Activated T-cell treated with anti-CD3 and anti-CD28 coated beads for 48 hours (primary cell): ENCODE data around the gene SLC22A31.

Experiments
- DNase-seq: peaks from one replicate; pipeline ENCODE4 v3.0.0-alpha.2; 2020; ENCODE audit warnings: low read depth

SLC22A31 gene

GRCh38 chr16:89216315-89217137 is 16.2 kb upstream of the SLC22A31 start:
- peak; percentile 61 for DNase-seq

- no peak for DNase-seq
Measured at GRCh38 chr16:89210904-89211515, 10.7 kb upstream of the SLC22A31 start.

GRCh38 chr16:89210165-89210903 is 10.0 kb upstream of the SLC22A31 start:
- no peak for DNase-seq

- DNase-seq = no peak
Measured at GRCh38 chr16:89209522-89210044, 9.2 kb upstream of the SLC22A31 start.

- no peak for DNase-seq
Measured at GRCh38 chr16:89207993-89208392, 7.7 kb upstream of the SLC22A31 start.

GRCh38 chr16:89202422-89203215 is 2.3 kb upstream of the SLC22A31 start:
- DNase-seq = no peak

- DNase-seq = peak; percentile 79
Measured at GRCh38 chr16:89201439-89202377, 1.4 kb upstream of the SLC22A31 start.

GRCh38 chr16:89200850-89201411 is 594 bp upstream of the SLC22A31 start:
- no peak for DNase-seq

GRCh38 chr16:89199241-89200123 is 855 bp downstream of the SLC22A31 start:
- DNase-seq = no peak

- DNase-seq = no peak
Measured at GRCh38 chr16:89198417-89199240, 1.7 kb downstream of the SLC22A31 start.

- DNase-seq = no peak
Measured at GRCh38 chr16:89197633-89198416, 2.5 kb downstream of the SLC22A31 start.

GRCh38 chr16:89197033-89197632 is 3.2 kb downstream of the SLC22A31 start:
- no peak for DNase-seq

- no peak for DNase-seq
Measured at GRCh38 chr16:89195521-89196171, 4.7 kb downstream of the SLC22A31 start.

GRCh38 chr16:89194340-89195311 is 5.7 kb downstream of the SLC22A31 start:
- no peak for DNase-seq

GRCh38 chr16:89193576-89194293 is 6.6 kb downstream of the SLC22A31 start:
- DNase-seq = no peak
